Body of pancreas (tissue), 4 donors: ENCODE results near the gene RRAS.

Source experiments
- CTCF ChIP-seq, 7 experiments: fragments of 450-650 bp in 4 of 7; fragments of 200-600 bp in 3 of 7; sonication (generic) in 3 of 7; IDR thresholded peaks; one replicate each; pipeline ENCODE4 v1.5.1; 2016 to 2019; ENCODE audit warnings: antibody characterized with exemption in 7 of 7
- POLR2A ChIP-seq, 3 donors: fragments of 450-650 bp; IDR thresholded peaks; one replicate each; pipeline ENCODE4 v1.6.1; 2016; ENCODE audit warnings: antibody characterized with exemption in 3 of 3, mild to moderate bottlenecking in 2 of 3

- no peak for TF ChIP-seq CTCF (IDR thresholded peaks at IDR 0.05)
- TF ChIP-seq POLR2A (IDR thresholded peaks at IDR 0.05), result no peak
Observed at GRCh38 chr19:49665036-49665350, 25.1 kb upstream of the RRAS start.
